Kidney (tissue), 14 donors: ENCODE measurements around the gene KCNJ14. TPM values are rescaled to one million over a fixed set of nuclear protein-coding genes. Genes with fewer than 3 reads are reported as not detected.

ENCODE experiments used
- DNase-seq, 5 donors: peaks; one replicate each; pipeline ENCODE4 v3.0.0-alpha.2; 2013 to 2020
- FAIRE-seq: peaks from 2 replicates; lab custom pipeline; 2012; peaks lifted over from hg19 to GRCh38; lab: Jason Lieb, UNC
- H3K27ac ChIP-seq, 2 donors: one replicate each; pipeline ENCODE4 v1.7.0; 2013; ENCODE audit warnings: low read depth in 2 of 2, low read length in 2 of 2, inconsistent platforms in 1 of 2
- H3K27me3 ChIP-seq: one replicate; pipeline ENCODE4 v1.7.1; 2013; ENCODE audit warnings: low read length, inconsistent platforms; ENCODE audit not compliant: control insufficient read depth, insufficient read depth
- H3K36me3 ChIP-seq, 3 donors: one replicate each; pipeline versions ENCODE4 v1.7.0 to v1.7.1; 2013; ENCODE audit warnings: low read length in 3 of 3, control low read depth in 1 of 3, inconsistent platforms in 1 of 3; ENCODE audit not compliant: insufficient read depth in 3 of 3, control insufficient read depth in 2 of 3
- H3K4me1 ChIP-seq, 3 donors: one replicate each; pipeline versions ENCODE4 v1.7.0 to v1.7.1; 2013; ENCODE audit warnings: low read length in 3 of 3, inconsistent platforms in 1 of 3, low read depth in 1 of 3; ENCODE audit not compliant: control insufficient read depth in 2 of 3, insufficient read depth in 2 of 3
- H3K4me3 ChIP-seq, 3 donors: one replicate each; pipeline versions ENCODE4 v1.7.0 to v1.8.1; 2013; ENCODE audit warnings: low read length in 3 of 3, control low read depth in 1 of 3, inconsistent platforms in 1 of 3
- H3K9ac ChIP-seq, 3 donors: one replicate each; pipeline versions ENCODE4 v1.7.0 to v1.7.1; 2013; ENCODE audit warnings: low read length in 3 of 3, control low read depth in 1 of 3, inconsistent platforms in 1 of 3
- H3K9me3 ChIP-seq, 3 donors: one replicate each; pipeline versions ENCODE4 v1.7.0 to v1.7.1; 2013; ENCODE audit warnings: low read length in 3 of 3, control low read depth in 1 of 3, inconsistent platforms in 1 of 3; ENCODE audit not compliant: control insufficient read depth in 2 of 3, insufficient read depth in 1 of 3
- intact Hi-C: fragments of 100-400 bp; cut with DNase I; formaldehyde crosslinking; loops from one replicate; pipeline ENCODE4 v1.11.1; 2022
- polyA plus RNA-seq: library from polyadenylated mRNA; stranded (reverse); fragments of 350-450 nt; fragmentation: Illumina TruSeq; extraction: RNeasy Lipid Tissue Mini Kit (QIAGEN cat#74804); gene quantifications from one replicate; pipeline ENCODE4 v1.2.3, GENCODE V29; 2014; ENCODE audit warnings: low read depth, low replicate concordance; ENCODE audit not compliant: insufficient read depth
- total RNA-seq: library from RNA; stranded (reverse); fragmentation: NEBNext Ultra II Directional; extraction: Animal tissue kit (Norgen Biotek cat#: 25700); gene quantifications from one replicate; pipeline ENCODE4 v1.2.1, GENCODE V29; 2021
- TF ChIP-seq, protein P1 (sequence below): IDR thresholded peaks from 3 replicates; pipeline ENCODE4 v1.5.1; 2012; ENCODE audit warnings: mild to moderate bottlenecking, moderate library complexity, borderline replicate concordance; ENCODE audit not compliant: insufficient read depth; ENCODE audit errors: extremely low read depth
- donor health status: control.
- donor health status: control.
- donor health status: control.
- donor health status: control.
- donor health status: control.
- donor health status: DM: yes; HTN: yes; CAD: no.
- donor health status: Normal renal cell carcinoma (clear cell type).

The KCNJ14 gene
- total and polyA plus RNA-seq, 2 donors from 2014 or later, result 0.28 to 1.0 TPM

GRCh38 chr19:48441360-48442050, 13.9 kb upstream of the KCNJ14 start:
- Histone ChIP-seq H3K4me3 (no peak overlapping the region), H3K27me3 (peaks cover 9% of the 10 kb centered on the region)
- intact Hi-C loops, result no loop called here

DNA sequence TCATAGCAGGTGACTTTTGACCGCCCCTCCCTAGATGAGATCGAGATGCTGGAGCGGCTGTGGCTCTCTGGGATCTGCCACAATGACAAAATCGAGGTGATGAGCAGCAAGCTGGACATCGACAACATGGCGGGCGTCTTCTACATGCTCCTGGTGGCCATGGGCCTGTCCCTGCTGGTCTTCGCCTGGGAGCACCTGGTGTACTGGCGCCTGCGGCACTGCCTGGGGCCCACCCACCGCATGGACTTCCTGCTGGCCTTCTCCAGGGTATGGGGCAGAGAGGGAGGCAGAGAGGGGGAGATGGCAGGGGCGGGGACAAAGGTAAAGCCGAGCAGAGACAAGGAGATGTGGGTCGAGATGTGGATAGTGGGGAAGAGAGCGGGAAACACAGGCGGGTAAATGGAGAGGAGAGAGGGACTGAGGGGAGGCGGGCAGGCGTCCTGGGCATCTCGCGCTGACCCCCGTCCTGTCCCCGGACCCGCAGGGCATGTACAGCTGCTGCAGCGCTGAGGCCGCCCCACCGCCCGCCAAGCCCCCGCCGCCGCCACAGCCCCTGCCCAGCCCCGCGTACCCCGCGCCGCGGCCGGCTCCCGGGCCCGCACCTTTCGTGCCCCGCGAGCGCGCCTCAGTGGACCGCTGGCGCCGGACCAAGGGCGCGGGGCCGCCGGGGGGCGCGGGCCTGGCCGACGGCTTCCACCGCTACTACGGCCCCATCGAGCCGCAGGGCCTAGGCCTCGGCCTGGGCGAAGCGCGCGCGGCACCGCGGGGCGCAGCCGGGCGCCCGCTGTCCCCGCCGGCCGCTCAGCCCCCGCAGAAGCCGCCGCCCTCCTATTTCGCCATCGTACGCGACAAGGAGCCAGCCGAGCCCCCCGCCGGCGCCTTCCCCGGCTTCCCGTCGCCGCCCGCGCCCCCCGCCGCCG, 13.0 kb upstream of the KCNJ14 start:
- peaks cover 9% of the 10 kb centered on the region for H3K27me3 ChIP-seq
- H3K36me3 ChIP-seq, result peaks cover 0 to 1% (median 1%) of the 10 kb centered on the region in 3 donors
- H3K27ac ChIP-seq, result no peak overlapping the region
- no peak overlapping the region for H3K4me3 ChIP-seq
- TF ChIP-seq, protein P1, sequence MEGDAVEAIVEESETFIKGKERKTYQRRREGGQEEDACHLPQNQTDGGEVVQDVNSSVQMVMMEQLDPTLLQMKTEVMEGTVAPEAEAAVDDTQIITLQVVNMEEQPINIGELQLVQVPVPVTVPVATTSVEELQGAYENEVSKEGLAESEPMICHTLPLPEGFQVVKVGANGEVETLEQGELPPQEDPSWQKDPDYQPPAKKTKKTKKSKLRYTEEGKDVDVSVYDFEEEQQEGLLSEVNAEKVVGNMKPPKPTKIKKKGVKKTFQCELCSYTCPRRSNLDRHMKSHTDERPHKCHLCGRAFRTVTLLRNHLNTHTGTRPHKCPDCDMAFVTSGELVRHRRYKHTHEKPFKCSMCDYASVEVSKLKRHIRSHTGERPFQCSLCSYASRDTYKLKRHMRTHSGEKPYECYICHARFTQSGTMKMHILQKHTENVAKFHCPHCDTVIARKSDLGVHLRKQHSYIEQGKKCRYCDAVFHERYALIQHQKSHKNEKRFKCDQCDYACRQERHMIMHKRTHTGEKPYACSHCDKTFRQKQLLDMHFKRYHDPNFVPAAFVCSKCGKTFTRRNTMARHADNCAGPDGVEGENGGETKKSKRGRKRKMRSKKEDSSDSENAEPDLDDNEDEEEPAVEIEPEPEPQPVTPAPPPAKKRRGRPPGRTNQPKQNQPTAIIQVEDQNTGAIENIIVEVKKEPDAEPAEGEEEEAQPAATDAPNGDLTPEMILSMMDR, result no peak
- no peak for FAIRE-seq
- intact Hi-C loops, result no loop called here
- H3K9me3 ChIP-seq, result no peaks in the 10 kb centered on the region
- no peak overlapping the region for H3K9ac ChIP-seq
- DNase-seq, result no peak
- peaks cover 0 to 11% (median 9%) of the 10 kb centered on the region in 3 donors for H3K4me1 ChIP-seq

More at GRCh38 chr19:48441360-48442050, 13.9 kb upstream of the KCNJ14 start:
- DNase-seq (no peak), FAIRE-seq (no peak)
- no peak overlapping the region for H3K9ac ChIP-seq
- H3K36me3 ChIP-seq, result no peaks in the 10 kb centered on the region
- H3K4me1 ChIP-seq, result peaks cover 0 to 11% (median 7%) of the 10 kb centered on the region in 3 donors
- no peaks in the 10 kb centered on the region for H3K9me3 ChIP-seq
- TF ChIP-seq, protein P1, result no peak
- H3K27ac ChIP-seq, result no peak overlapping the region

DNA sequence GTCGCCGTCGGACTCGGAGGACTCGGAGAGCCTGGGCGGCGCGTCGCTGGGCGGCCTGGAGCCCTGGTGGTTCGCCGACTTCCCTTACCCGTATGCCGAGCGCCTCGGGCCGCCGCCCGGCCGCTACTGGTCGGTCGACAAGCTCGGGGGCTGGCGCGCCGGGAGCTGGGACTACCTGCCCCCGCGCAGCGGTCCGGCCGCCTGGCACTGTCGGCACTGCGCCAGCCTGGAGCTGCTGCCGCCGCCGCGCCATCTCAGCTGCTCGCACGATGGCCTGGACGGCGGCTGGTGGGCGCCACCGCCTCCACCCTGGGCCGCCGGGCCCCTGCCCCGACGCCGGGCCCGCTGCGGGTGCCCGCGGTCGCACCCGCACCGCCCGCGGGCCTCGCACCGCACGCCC, 12.1 kb upstream of the KCNJ14 start:
- DNase-seq (peak in 3 of 5 donors; percentile 22 to 85 (median 53)), FAIRE-seq (no peak)
- intact Hi-C loops, result no loop called here
- no peak overlapping the region for H3K27ac ChIP-seq
- peaks cover 1 to 9% (median 2%) of the 10 kb centered on the region in 3 donors for H3K36me3 ChIP-seq
- H3K9ac ChIP-seq, result no peak overlapping the region
- H3K27me3 ChIP-seq, result peaks cover 9% of the 10 kb centered on the region
- H3K9me3 ChIP-seq, result no peaks in the 10 kb centered on the region
- peaks cover 0 to 11% (median 9%) of the 10 kb centered on the region in 3 donors for H3K4me1 ChIP-seq
- no peak overlapping the region for H3K4me3 ChIP-seq
- TF ChIP-seq, protein P1, result no peak
